H1 (cell line): ENCODE data around the gene C7orf25. TPM values are rescaled to one million over a fixed set of nuclear protein-coding genes. Genes with fewer than 3 reads are reported as not detected.

ENCODE experiments used
- CTCF ChIA-PET: fragments of 300-600 bp; sonication (Branson Sonifier 250); formaldehyde crosslinking; loops from one replicate; lab custom pipeline; 2021; ENCODE audit not compliant: partially characterized antibody; lab: Charles Lee
- POLR2A ChIA-PET: fragments of 300-600 bp; sonication (Branson Sonifier 250); formaldehyde crosslinking; loops from one replicate; lab custom pipeline; 2021; ENCODE audit warnings: inconsistent platforms; ENCODE audit not compliant: partially characterized antibody; lab: Charles Lee
- DNase-seq, 2 experiments: peaks; one replicate each; pipeline versions ENCODE4 v3.0.0 to v3.0.0-alpha.2; 2010 to 2022; ENCODE audit warnings: low spot score in 2 of 2, low read depth in 1 of 2, mixed read lengths in 1 of 2
- FAIRE-seq: peaks from 2 replicates; lab custom pipeline; 2011; peaks lifted over from hg19 to GRCh38; lab: Jason Lieb, UNC
- H2AFZ ChIP-seq: 2 replicates; pipeline ENCODE4 v1.8.1; 2012; ENCODE audit warnings: low read length, inconsistent platforms
- H2AK5ac ChIP-seq: 2 replicates; pipeline ENCODE4 v1.6.1; 2013; ENCODE audit warnings: low read depth, low read length
- H2BK120ac ChIP-seq: replicated peaks from 2 replicates; pipeline ENCODE3; 2013; ENCODE audit warnings: low read depth, low read length, inconsistent platforms
- H2BK12ac ChIP-seq: 2 replicates; pipeline ENCODE4 v1.6.1; 2013; ENCODE audit warnings: low read depth, low read length
- H2BK15ac ChIP-seq: 2 replicates; pipeline ENCODE4 v1.6.1; 2013; ENCODE audit warnings: low read length
- H2BK20ac ChIP-seq: 2 replicates; pipeline ENCODE4 v1.6.1; 2013; ENCODE audit warnings: low read length
- H2BK5ac ChIP-seq: 2 replicates; pipeline ENCODE4 v1.6.1; 2013; ENCODE audit warnings: low read depth, low read length
- H3K14ac ChIP-seq: 2 replicates; pipeline ENCODE4 v1.6.1; 2013; ENCODE audit warnings: inconsistent platforms; ENCODE audit not compliant: insufficient read length
- H3K18ac ChIP-seq: 2 replicates; pipeline ENCODE4 v1.6.1; 2013; ENCODE audit warnings: low read length; ENCODE audit errors: extremely low read depth
- H3K23ac ChIP-seq: 2 replicates; pipeline ENCODE4 v1.6.1; 2013; ENCODE audit warnings: inconsistent platforms; ENCODE audit not compliant: insufficient read length
- H3K23me2 ChIP-seq: 2 replicates; pipeline ENCODE4 v1.6.1; 2013; ENCODE audit warnings: low read depth, low read length
- H3K27ac ChIP-seq: 2 replicates; pipeline ENCODE4 v1.6.1; 2011; ENCODE audit warnings: low read depth, low read length, inconsistent platforms
- H3K27me3 ChIP-seq, 4 experiments: replicated peaks in 1 of 4; 1 replicate in 1 of 4; 2 replicates in 3 of 4; pipeline versions ENCODE4 v1.6.1 to v1.8.1; 2011 to 2013; ENCODE audit warnings: low read length in 3 of 4, mild to moderate bottlenecking in 3 of 4, inconsistent platforms in 2 of 4, mixed read lengths in 2 of 4, moderate library complexity in 1 of 4; ENCODE audit not compliant: control insufficient read depth in 3 of 4, insufficient read depth in 3 of 4; ENCODE audit errors: extremely low read depth in 1 of 4
- H3K36me3 ChIP-seq, 4 experiments: 2 replicates each; pipeline versions ENCODE4 v1.6.1 to v1.8.1; 2011 to 2013; ENCODE audit warnings: mild to moderate bottlenecking in 4 of 4, low read length in 3 of 4, moderate library complexity in 2 of 4, control low read depth in 1 of 4, inconsistent platforms in 1 of 4; ENCODE audit not compliant: insufficient read depth in 4 of 4, control insufficient read depth in 2 of 4
- H3K4ac ChIP-seq: replicated peaks from 2 replicates; pipeline ENCODE3; 2013; ENCODE audit warnings: low read length, low read depth, mixed read lengths, inconsistent platforms; ENCODE audit not compliant: insufficient read length
- H3K4me1 ChIP-seq, 4 experiments: replicated peaks in 1 of 4; 1 replicate in 1 of 4; 2 replicates in 3 of 4; pipeline versions ENCODE4 v1.6.1 to v1.8.1; 2011 to 2013; ENCODE audit warnings: low read length in 3 of 4, inconsistent platforms in 2 of 4, mixed read lengths in 1 of 4; ENCODE audit not compliant: insufficient read depth in 4 of 4, control insufficient read depth in 3 of 4
- H3K4me2 ChIP-seq, 2 experiments: 2 replicates each; pipeline versions ENCODE4 v1.6.1 to v1.8.1; 2011 to 2013; ENCODE audit warnings: low read depth in 2 of 2, low read length in 2 of 2, control low read depth in 1 of 2, inconsistent platforms in 1 of 2, mild to moderate bottlenecking in 1 of 2; ENCODE audit not compliant: insufficient read depth in 1 of 2
- H3K4me3 ChIP-seq, 4 experiments: fragments of 200-600, 300-600 bp in 1 of 4; sonication (generic), shearing (Covaris generic), sonication (Bioruptor Twin) in 1 of 4; 2 replicates each; pipeline versions ENCODE4 v1.5.1 to v1.8.1; 2011 to 2016; ENCODE audit warnings: low read length in 4 of 4, low read depth in 3 of 4, control low read depth in 2 of 4, inconsistent platforms in 2 of 4, mild to moderate bottlenecking in 2 of 4, mixed read lengths in 1 of 4, moderate library complexity in 1 of 4; ENCODE audit not compliant: insufficient read depth in 2 of 4; ENCODE audit errors: extremely low read depth in 1 of 4
- H3K56ac ChIP-seq: replicated peaks from 2 replicates; pipeline ENCODE3; 2013; ENCODE audit warnings: low read depth, mild to moderate bottlenecking, mixed read lengths, low read length, inconsistent platforms; ENCODE audit not compliant: insufficient read length
- H3K79me1 ChIP-seq: 2 replicates; pipeline ENCODE4 v1.6.1; 2013; ENCODE audit warnings: low read depth, low read length, control low read depth
- H3K79me2 ChIP-seq, 2 experiments: 2 replicates each; pipeline versions ENCODE4 v1.6.1 to v1.8.1; 2012 to 2013; ENCODE audit warnings: low read length in 2 of 2, mild to moderate bottlenecking in 2 of 2, inconsistent platforms in 1 of 2; ENCODE audit not compliant: insufficient read depth in 2 of 2, control insufficient read depth in 1 of 2
- H3K9ac ChIP-seq, 4 experiments: replicated peaks in 1 of 4; 1 replicate in 1 of 4; 2 replicates in 3 of 4; pipeline versions ENCODE4 v1.6.1 to v1.8.1; 2011 to 2013; ENCODE audit warnings: low read depth in 3 of 4, low read length in 3 of 4, control low read depth in 2 of 4, mild to moderate bottlenecking in 2 of 4, moderate library complexity in 2 of 4, inconsistent platforms in 1 of 4; ENCODE audit errors: extremely low read depth in 1 of 4
- H3K9me3 ChIP-seq, 2 experiments: 2 replicates each; pipeline versions ENCODE4 v1.6.1 to v1.8.1; 2012 to 2013; ENCODE audit warnings: mild to moderate bottlenecking in 2 of 2, moderate library complexity in 2 of 2, control low read depth in 1 of 2, inconsistent platforms in 1 of 2, low read depth in 1 of 2, low read length in 1 of 2, mixed read lengths in 1 of 2; ENCODE audit not compliant: insufficient read depth in 2 of 2
- H4K20me1 ChIP-seq, 2 experiments: replicated peaks in 1 of 2; 2 replicates each; pipeline versions ENCODE3 to v1.8.1; 2011 to 2013; ENCODE audit warnings: inconsistent platforms in 2 of 2, low read length in 2 of 2, mild to moderate bottlenecking in 1 of 2; ENCODE audit not compliant: insufficient read depth in 2 of 2, control insufficient read depth in 1 of 2
- H4K5ac ChIP-seq: 2 replicates; pipeline ENCODE4 v1.6.1; 2013; ENCODE audit warnings: low read length, low read depth, mixed read lengths, inconsistent platforms; ENCODE audit not compliant: insufficient read length
- H4K8ac ChIP-seq: 2 replicates; pipeline ENCODE4 v1.8.0; 2013; ENCODE audit warnings: mild to moderate bottlenecking, moderate library complexity, low read length, inconsistent platforms; ENCODE audit not compliant: insufficient read depth; ENCODE audit errors: extremely low read depth
- H4K91ac ChIP-seq: replicated peaks from 2 replicates; pipeline ENCODE3; 2013; ENCODE audit warnings: low read length, mixed read lengths, inconsistent platforms; ENCODE audit not compliant: insufficient read length
- CTCF ChIP-seq, 3 experiments: IDR thresholded peaks; 1 replicate in 2 of 3; 2 replicates in 1 of 3; pipeline versions ENCODE4 v1.5.1 to v1.6.1; 2011; ENCODE audit warnings: low read length in 3 of 3, mild to moderate bottlenecking in 3 of 3, inconsistent platforms in 2 of 3, low read depth in 1 of 3, moderate library complexity in 1 of 3; ENCODE audit not compliant: insufficient read depth in 1 of 3; ENCODE audit errors: control extremely low read depth in 1 of 3
- EGR1 ChIP-seq: IDR thresholded peaks from 2 replicates; pipeline ENCODE4 v1.6.1; 2011; ENCODE audit warnings: low read depth, low read length, borderline replicate concordance
- MAX ChIP-seq: IDR thresholded peaks from 2 replicates; pipeline ENCODE4 v1.6.1; 2012; ENCODE audit warnings: inconsistent platforms
- NRF1 ChIP-seq: IDR thresholded peaks from 2 replicates; pipeline ENCODE4 v1.6.1; 2011; ENCODE audit warnings: mild to moderate bottlenecking, low read depth, low read length, improper control_type of control experiment
- RAD21 ChIP-seq, 2 experiments: IDR thresholded peaks in 1 of 2; conservative IDR thresholded peaks in 1 of 2; 2 replicates each; pipeline ENCODE4 v1.6.1; 2011; ENCODE audit warnings: low read depth in 2 of 2, low read length in 2 of 2, improper control_type of control experiment in 1 of 2, inconsistent platforms in 1 of 2, mild to moderate bottlenecking in 1 of 2, moderate library complexity in 1 of 2
- SIX5 ChIP-seq: IDR thresholded peaks from 2 replicates; pipeline ENCODE4 v1.6.1; 2011; ENCODE audit warnings: mild to moderate bottlenecking, low read depth, low read length
- TAF1 ChIP-seq: IDR thresholded peaks from 2 replicates; pipeline ENCODE4 v1.6.1; 2011; ENCODE audit warnings: mild to moderate bottlenecking, low read depth, low read length
- TEAD4 ChIP-seq: IDR thresholded peaks from 2 replicates; pipeline ENCODE4 v1.6.1; 2012; ENCODE audit warnings: low read depth, low read length, inconsistent platforms, mixed read lengths
- WGBS, 2 experiments: shearing (Covaris generic) in 1 of 2; methylation state at CpG; one replicate each; pipeline versions ENCODE4 v1.1.6 to v1.1.7; 2013 to 2015; ENCODE audit warnings: low lambda C conversion rate in 2 of 2, mixed read lengths in 2 of 2, inconsistent platforms in 1 of 2, low coverage in 1 of 2, missing lambda C conversion rate in 1 of 2; ENCODE audit not compliant: insufficient replicate concordance in 2 of 2, insufficient coverage in 1 of 2, insufficient read length in 1 of 2; ENCODE audit errors: extremely low coverage in 1 of 2, missing lambda C conversion rate in 1 of 2; 5-methylcytosine and 5-hydroxymethylcytosine counted together
- polyA plus RNA-seq, 7 experiments: library from polyadenylated mRNA; depleted of rRNA in 3 of 7; stranded (reverse) in 5 of 7; unstranded in 2 of 7; fragments of >200 nt in 5 of 7; fragments of 200-250 nt in 2 of 7; gene quantifications; 1 replicate in 5 of 7; 2 replicates in 1 of 7; 4 replicates in 1 of 7; pipeline versions ENCODE4 v1.2.1 to v1.2.3, GENCODE V29; 2011 to 2013; ENCODE audit warnings: missing spikeins in 2 of 7, mixed read lengths in 2 of 7
- total RNA-seq: library from RNA; stranded (reverse); fragmentation: NEBNext Ultra II Directional; extraction: Animal tissue kit (Norgen Biotek cat#: 25700); gene quantifications from 2 replicates; pipeline ENCODE4 v1.2.1, GENCODE V29; 2021

The C7orf25 gene
- total and polyA plus RNA-seq, 2 of the 8 experiments (the other 6 are each of a cell fraction or from before 2014, with no cell fraction given), result 0.70 to 4.5 TPM

- Histone ChIP-seq H3K36me3 (no peaks in the 10 kb centered on the region; a peak in 1 of 8 replicates), H3K23ac (no peak overlapping the region), H4K8ac (no peak overlapping the region), H3K79me2 (no peaks in the 10 kb centered on the region), H3K23me2 (peaks cover 13% of the 10 kb centered on the region), H4K20me1 (no peaks in the 10 kb centered on the region), H2AFZ (no peak overlapping the region), H4K91ac (no peak overlapping the region), H2BK15ac (no peak overlapping the region), H3K4me3 (no peak overlapping the region), H3K14ac (no peak overlapping the region), H3K9me3 (peaks cover 6 to 10% of the 10 kb centered on the region in 2 experiments; a peak in 1 of 4 replicates), H2BK5ac (no peak overlapping the region), H2BK120ac (no peak overlapping the region), H2BK20ac (no peak overlapping the region), H2AK5ac (peak overlapping the region; percentile 72; the same call in 1 of the 2 replicates), H3K27ac (no peak overlapping the region), H3K4me1 (peaks cover 2 to 6% (median 4%) of the 10 kb centered on the region in 4 experiments; a peak in 6 of 7 replicates), H3K18ac (no peak overlapping the region), H4K5ac (no peak overlapping the region), H3K4me2 (no peak overlapping the region), H3K56ac (no peak overlapping the region), H2BK12ac (no peak overlapping the region), H3K4ac (no peak overlapping the region), H3K27me3 (no peaks in the 10 kb centered on the region), H3K9ac (no peak overlapping the region), H3K79me1 (no peaks in the 10 kb centered on the region)
- ChIA-PET CTCF (interaction anchor here (0.6 to 1.6 kb wide), 5 partner anchors 9 to 942 kb away, joined by 3 to 13 read pairs (median 4); no protein-coding TSS in a partner anchor), POLR2A (interaction anchor here (1.0 to 1.3 kb wide), 2 partner anchors 10 to 16 kb away, joined by 4 to 6 read pairs; no protein-coding TSS in a partner anchor)
- 88% methylated on average over 2 of the region's 2 CpGs; no CpG with 5 or more reads in 1 of the 2 experiments for WGBS, 2 experiments
- no peak for FAIRE-seq
- no peak for DNase-seq
- no peak for TF ChIP-seq TEAD4
- no peak for TF ChIP-seq SIX5
- TF ChIP-seq NRF1, result no peak
- peak in 1 of 3 experiments; percentile 46; a peak in 2 of 4 replicates for TF ChIP-seq CTCF (IDR thresholded peaks at IDR 0.05; ENCODE audit: control extremely low read depth in 1 of 3, insufficient read depth in 1 of 3, low read depth in 1 of 3, low read length in 3 of 3)
- TF ChIP-seq RAD21 (IDR thresholded peaks at IDR 0.05 in 1 of 2, conservative IDR thresholded peaks at IDR 0.05 in 1 of 2; ENCODE audit: low read depth in 2 of 2, low read length in 2 of 2), result peak; percentile 47 to 51
- TF ChIP-seq TAF1, result no peak
- TF ChIP-seq MAX, result no peak
- no peak for TF ChIP-seq EGR1
Measured at GRCh38 chr7:42886129-42886528, 25.7 kb downstream of the C7orf25 start.
